Calu3 (cell line): ENCODE measurements around the gene BACH2. TPM values are rescaled to one million over a fixed set of nuclear protein-coding genes. Genes with fewer than 3 reads are reported as not detected.

ENCODE experiments used
- BruUV-seq: library from RNA; stranded (reverse); fragments of 400-500 nt; replicated peaks from 2 replicates; lab custom pipeline; 2021; lab: Mats Ljungman, UMichigan
- CTCF ChIA-PET: fragments of 300-600 bp; sonication (Branson Sonifier 250); formaldehyde crosslinking; loops from one replicate; lab custom pipeline; 2022; ENCODE audit warnings: antibody characterized with exemption; lab: Charles Lee
- DNase-seq: peaks from one replicate; pipeline ENCODE4 v3.0.0; 2022
- H3K27ac Mint-ChIP-seq: one replicate; pipeline ENCODE4 v1.8.0; 2022; ENCODE audit warnings: mixed read lengths; ENCODE audit not compliant: unreplicated experiment
- H3K27me3 Mint-ChIP-seq: one replicate; pipeline ENCODE4 v1.8.0; 2022; ENCODE audit warnings: mixed read lengths; ENCODE audit not compliant: unreplicated experiment
- H3K36me3 Mint-ChIP-seq: one replicate; pipeline ENCODE4 v1.8.0; 2022; ENCODE audit warnings: mild to moderate bottlenecking, moderate library complexity, mixed read lengths; ENCODE audit not compliant: insufficient read depth, unreplicated experiment
- H3K4me1 Mint-ChIP-seq: one replicate; pipeline ENCODE4 v1.8.0; 2022; ENCODE audit warnings: mild to moderate bottlenecking, low read depth, mixed read lengths; ENCODE audit not compliant: unreplicated experiment
- H3K4me3 Mint-ChIP-seq: one replicate; pipeline ENCODE4 v1.8.0; 2022; ENCODE audit warnings: mild to moderate bottlenecking, low read depth, moderate library complexity, mixed read lengths; ENCODE audit not compliant: unreplicated experiment
- H3K9me3 Mint-ChIP-seq: one replicate; pipeline ENCODE4 v1.8.0; 2022; ENCODE audit warnings: low read depth, mixed read lengths; ENCODE audit not compliant: unreplicated experiment
- intact Hi-C: fragments of 100-400 bp; cut with micrococcal nuclease; formaldehyde crosslinking; loops from one replicate; pipeline ENCODE4 v1.10.0; 2022; ENCODE audit not compliant: unreplicated experiment
- total RNA-seq: library from RNA; stranded (reverse); gene quantifications from 2 replicates; pipeline ENCODE4 v1.2.3, GENCODE V29; 2022
- TF ChIP-seq, protein P1 (sequence below): fragments of 200-600 bp; IDR thresholded peaks from one replicate; pipeline ENCODE4 v1.8.0; 2022; ENCODE audit warnings: antibody characterized with exemption; ENCODE audit not compliant: unreplicated experiment

The BACH2 gene
- total RNA-seq, 1 experiment from 2014 or later: 7.2 TPM

DNA sequence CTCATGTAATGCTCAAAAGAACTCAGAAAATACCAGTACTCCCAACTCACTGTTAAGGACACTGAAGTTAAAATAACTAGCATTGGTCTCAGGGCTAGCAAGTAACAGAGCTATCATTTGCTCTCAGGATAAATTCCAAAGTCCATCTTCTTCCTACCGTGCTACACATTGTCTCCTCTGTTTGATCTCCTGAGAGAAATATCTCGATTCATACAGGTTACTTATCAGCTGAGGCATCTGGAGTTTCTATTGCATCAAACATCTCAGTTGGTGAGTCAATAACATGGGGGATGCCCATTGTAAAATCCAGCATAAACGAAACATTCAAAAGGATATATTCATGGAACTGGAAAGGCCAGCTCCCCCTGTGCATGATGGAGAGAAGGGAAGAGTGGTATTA lies 147.4 kb downstream of the BACH2 start:
- TF ChIP-seq, protein P1, sequence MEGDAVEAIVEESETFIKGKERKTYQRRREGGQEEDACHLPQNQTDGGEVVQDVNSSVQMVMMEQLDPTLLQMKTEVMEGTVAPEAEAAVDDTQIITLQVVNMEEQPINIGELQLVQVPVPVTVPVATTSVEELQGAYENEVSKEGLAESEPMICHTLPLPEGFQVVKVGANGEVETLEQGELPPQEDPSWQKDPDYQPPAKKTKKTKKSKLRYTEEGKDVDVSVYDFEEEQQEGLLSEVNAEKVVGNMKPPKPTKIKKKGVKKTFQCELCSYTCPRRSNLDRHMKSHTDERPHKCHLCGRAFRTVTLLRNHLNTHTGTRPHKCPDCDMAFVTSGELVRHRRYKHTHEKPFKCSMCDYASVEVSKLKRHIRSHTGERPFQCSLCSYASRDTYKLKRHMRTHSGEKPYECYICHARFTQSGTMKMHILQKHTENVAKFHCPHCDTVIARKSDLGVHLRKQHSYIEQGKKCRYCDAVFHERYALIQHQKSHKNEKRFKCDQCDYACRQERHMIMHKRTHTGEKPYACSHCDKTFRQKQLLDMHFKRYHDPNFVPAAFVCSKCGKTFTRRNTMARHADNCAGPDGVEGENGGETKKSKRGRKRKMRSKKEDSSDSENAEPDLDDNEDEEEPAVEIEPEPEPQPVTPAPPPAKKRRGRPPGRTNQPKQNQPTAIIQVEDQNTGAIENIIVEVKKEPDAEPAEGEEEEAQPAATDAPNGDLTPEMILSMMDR: no peak
- intact Hi-C loops: no loop called here
- no peaks in the 10 kb centered on the region for H3K27me3 Mint-ChIP-seq
- no peaks in the 10 kb centered on the region for H3K36me3 Mint-ChIP-seq
- no TSS peak for BruUV-seq
- no peak for DNase-seq
- H3K4me1 Mint-ChIP-seq: no peaks in the 10 kb centered on the region
- no peak overlapping the region for H3K27ac Mint-ChIP-seq
- CTCF ChIA-PET: no interaction called here
- H3K4me3 Mint-ChIP-seq: no peak overlapping the region
- no peaks in the 10 kb centered on the region for H3K9me3 Mint-ChIP-seq

DNA sequence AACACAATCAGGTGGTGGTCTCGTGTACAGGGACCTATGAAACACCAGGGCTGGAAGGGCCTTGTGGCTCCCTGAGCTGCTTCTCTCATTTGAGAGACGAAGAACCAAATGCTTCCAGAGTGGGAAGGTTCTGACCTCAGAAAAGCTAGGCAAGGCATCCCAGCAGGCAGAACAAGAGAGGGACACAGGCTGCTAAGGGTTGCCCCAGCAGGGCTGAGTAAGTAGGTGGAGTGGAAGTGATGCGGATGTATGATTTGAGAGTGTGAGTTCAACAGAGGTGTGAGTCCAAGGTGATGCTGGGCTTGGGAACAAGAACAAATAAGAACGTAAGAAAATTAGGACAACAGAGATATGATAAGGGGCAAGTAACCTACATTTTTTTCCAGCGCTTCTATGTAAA lies 147.8 kb downstream of the BACH2 start:
- TF ChIP-seq, protein P1: no peak
- CTCF ChIA-PET: no interaction called here
- BruUV-seq: no TSS peak
- H3K9me3 Mint-ChIP-seq: no peaks in the 10 kb centered on the region
- H3K27ac Mint-ChIP-seq: no peak overlapping the region
- DNase-seq: no peak
- no peak overlapping the region for H3K4me3 Mint-ChIP-seq
- no peaks in the 10 kb centered on the region for H3K4me1 Mint-ChIP-seq
- intact Hi-C loops: no loop called here
- no peaks in the 10 kb centered on the region for H3K36me3 Mint-ChIP-seq
- H3K27me3 Mint-ChIP-seq: no peaks in the 10 kb centered on the region

DNA sequence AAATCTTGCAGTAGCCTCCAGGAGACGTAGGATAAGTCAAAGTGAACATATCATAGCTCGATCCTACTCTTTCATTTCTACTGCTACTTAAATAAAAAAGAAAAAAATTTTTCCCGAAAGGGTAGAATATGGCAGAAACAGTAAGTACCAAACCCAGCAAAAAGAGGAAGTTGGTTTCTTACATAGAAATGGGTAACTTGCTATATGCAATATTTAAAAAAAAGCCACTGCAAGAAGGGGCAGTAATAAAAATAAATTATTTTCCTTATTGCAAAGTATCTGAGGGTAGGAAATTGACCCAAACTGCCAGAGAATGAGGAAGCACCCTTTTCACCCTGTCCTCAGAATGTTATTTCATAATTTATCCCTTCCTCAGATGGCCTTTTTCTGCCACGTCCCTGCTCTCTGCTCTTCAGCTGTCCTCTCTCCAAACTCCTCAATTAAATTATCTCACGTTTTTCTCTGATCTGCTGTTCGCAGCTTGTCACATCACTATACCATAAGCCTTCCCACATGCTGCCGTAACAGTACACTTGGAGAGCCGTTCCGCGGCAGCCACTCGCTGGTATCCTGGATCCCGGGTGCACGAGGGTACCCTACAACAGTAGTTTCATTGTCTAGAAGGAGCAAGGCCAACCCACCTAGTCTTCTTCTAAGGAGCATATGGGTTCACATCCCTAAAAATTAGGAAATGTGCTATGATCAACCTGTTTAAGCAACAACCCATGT lies 149.6 kb downstream of the BACH2 start:
- TF ChIP-seq, protein P1: no peak
- no peaks in the 10 kb centered on the region for H3K4me1 Mint-ChIP-seq
- no peaks in the 10 kb centered on the region for H3K36me3 Mint-ChIP-seq
- no peaks in the 10 kb centered on the region for H3K9me3 Mint-ChIP-seq
- no peak overlapping the region for H3K4me3 Mint-ChIP-seq
- intact Hi-C loops: no loop called here
- no TSS peak for BruUV-seq
- H3K27ac Mint-ChIP-seq: no peak overlapping the region
- DNase-seq: no peak
- CTCF ChIA-PET: no interaction called here
- H3K27me3 Mint-ChIP-seq: no peaks in the 10 kb centered on the region

DNA sequence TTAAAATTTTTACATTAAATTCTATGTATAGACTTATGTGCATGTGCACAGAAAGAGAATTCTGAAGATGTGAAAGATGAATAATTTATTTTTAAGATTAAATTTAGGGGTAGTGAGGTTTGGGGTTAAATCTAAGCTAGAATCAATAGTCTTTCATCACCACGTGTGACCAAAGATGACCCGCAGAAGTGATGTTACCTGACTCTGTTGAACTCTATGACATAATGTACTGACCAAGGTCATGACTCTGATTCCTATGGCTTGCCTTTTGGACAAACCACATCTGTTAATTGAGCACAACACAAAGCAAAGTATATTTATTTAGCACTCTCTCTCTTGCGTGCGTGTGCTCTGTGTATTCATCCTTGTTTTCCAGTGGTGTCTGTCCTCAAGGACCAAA lies 150.6 kb downstream of the BACH2 start:
- TF ChIP-seq, protein P1: no peak
- CTCF ChIA-PET: no interaction called here
- DNase-seq: no peak
- Mint-ChIP-seq H3K27me3 (no peaks in the 10 kb centered on the region), H3K4me3 (no peak overlapping the region), H3K36me3 (no peaks in the 10 kb centered on the region), H3K9me3 (no peaks in the 10 kb centered on the region), H3K4me1 (no peaks in the 10 kb centered on the region), H3K27ac (no peak overlapping the region)
- no TSS peak for BruUV-seq
- intact Hi-C loops: no loop called here
